Activated T-cell treated with anti-CD3 and anti-CD28 coated beads, Interleukin-2, amount 50 U/mL, for 48 hours (primary cell): ENCODE results near the gene ZFHX2.
A peak's percentile ranks its signal among the peaks of the same experiment; 100 is the strongest.
"Not testable (repeated sequence)": the region's sequence is repeated elsewhere in the genome, so short reads cannot be mapped to it uniquely, and the experiment has no call there.

Experiments used
- DNase-seq, 2 experiments: peaks; one replicate each; pipeline ENCODE4 v3.0.0-alpha.2; 2020

The ZFHX2 gene

GRCh38 chr14:23551266-23552028, at the start of gene ZFHX2:
Gene ZFHX2, minus strand, starts transcription at chr14:23551765. Its CDS starts 16,440 bp downstream, at chr14:23535325.
- peak; percentile 87 for DNase-seq

- no peak for DNase-seq
Measured at GRCh38 chr14:23600806-23601205, 49.2 kb upstream of the ZFHX2 start.

- DNase-seq, result no peak
Measured at GRCh38 chr14:23600322-23600707, 48.8 kb upstream of the ZFHX2 start.

- not testable (repeated sequence) for DNase-seq
Measured at GRCh38 chr14:23594191-23594590, 42.6 kb upstream of the ZFHX2 start.

GRCh38 chr14:23590198-23590597, 38.6 kb upstream of the ZFHX2 start:
- no peak for DNase-seq

GRCh38 chr14:23589606-23590005, 38.0 kb upstream of the ZFHX2 start:
- no peak for DNase-seq

GRCh38 chr14:23588884-23589598, 37.5 kb upstream of the ZFHX2 start:
- peak; percentile 91 for DNase-seq

GRCh38 chr14:23584527-23585203, 33.1 kb upstream of the ZFHX2 start:
- DNase-seq, result not testable (repeated sequence)

- not testable (repeated sequence) for DNase-seq
Measured at GRCh38 chr14:23583761-23584526, 32.4 kb upstream of the ZFHX2 start.

GRCh38 chr14:23582906-23583760, 31.6 kb upstream of the ZFHX2 start:
- DNase-seq, result no peak

- DNase-seq, result no peak
Measured at GRCh38 chr14:23580948-23581281, 29.4 kb upstream of the ZFHX2 start.

- DNase-seq, result no peak
Measured at GRCh38 chr14:23580152-23580926, 28.8 kb upstream of the ZFHX2 start.

- no peak for DNase-seq
Measured at GRCh38 chr14:23579739-23580138, 28.2 kb upstream of the ZFHX2 start.

- DNase-seq, result no peak
Measured at GRCh38 chr14:23579311-23579630, 27.7 kb upstream of the ZFHX2 start.

GRCh38 chr14:23578560-23579310, 27.2 kb upstream of the ZFHX2 start, which contains the start of gene JPH4:
Gene JPH4, minus strand, starts transcription at chr14:23578790. Its CDS starts 1,337 bp downstream, at chr14:23577453.
- peak in 1 of 2 experiments; percentile 14 for DNase-seq

- no peak for DNase-seq
Measured at GRCh38 chr14:23577710-23578392, 26.3 kb upstream of the ZFHX2 start.

- no peak for DNase-seq
Measured at GRCh38 chr14:23577004-23577681, 25.6 kb upstream of the ZFHX2 start.

GRCh38 chr14:23573384-23574015, 21.9 kb upstream of the ZFHX2 start:
- no peak for DNase-seq

GRCh38 chr14:23572836-23573235, 21.3 kb upstream of the ZFHX2 start:
- no peak for DNase-seq
